H9 (cell line): ENCODE results near the gene KSR1. TPM values are rescaled to one million over a fixed set of nuclear protein-coding genes. Genes with fewer than 3 reads are reported as not detected.

Experiments used
- DNase-seq: peaks from one replicate; pipeline ENCODE4 v3.0.0-alpha.2; 2017
- H2AFZ ChIP-seq: one replicate; pipeline ENCODE4 v1.6.1; 2013; ENCODE audit warnings: mild to moderate bottlenecking, low read length, control low read depth, moderate library complexity
- H2AK5ac ChIP-seq: 2 replicates; pipeline ENCODE4 v1.6.1; 2013; ENCODE audit warnings: low read length, control low read depth, mixed read lengths; ENCODE audit not compliant: insufficient read length
- H2BK120ac ChIP-seq: one replicate; pipeline ENCODE4 v1.6.1; 2013; ENCODE audit warnings: low read depth, mild to moderate bottlenecking, low read length, control low read depth, inconsistent platforms; ENCODE audit not compliant: poor library complexity, severe bottlenecking
- H2BK12ac ChIP-seq: 2 replicates; pipeline ENCODE4 v1.6.1; 2013; ENCODE audit warnings: low read length, control low read depth, mixed read lengths, low read depth; ENCODE audit not compliant: insufficient read length
- H2BK15ac ChIP-seq: 2 replicates; pipeline ENCODE4 v1.6.1; 2013; ENCODE audit warnings: low read depth, low read length, control low read depth
- H2BK20ac ChIP-seq: one replicate; pipeline ENCODE4 v1.6.1; 2013; ENCODE audit warnings: low read depth, mild to moderate bottlenecking, low read length, control low read depth, inconsistent platforms; ENCODE audit not compliant: poor library complexity, severe bottlenecking
- H2BK5ac ChIP-seq: 2 replicates; pipeline ENCODE4 v1.6.1; 2013; ENCODE audit warnings: low read length, control low read depth, mixed read lengths; ENCODE audit not compliant: insufficient read length
- H3K14ac ChIP-seq: 2 replicates; pipeline ENCODE4 v1.6.1; 2013; ENCODE audit warnings: low read length, control low read depth; ENCODE audit not compliant: insufficient read depth
- H3K18ac ChIP-seq: 2 replicates; pipeline ENCODE4 v1.6.1; 2013; ENCODE audit warnings: low read depth, mild to moderate bottlenecking, mixed read lengths, low read length, control low read depth; ENCODE audit not compliant: insufficient read length
- H3K23ac ChIP-seq: 2 replicates; pipeline ENCODE4 v1.6.1; 2013; ENCODE audit warnings: low read length, control low read depth, mixed read lengths, low read depth; ENCODE audit not compliant: insufficient read length
- H3K23me2 ChIP-seq: 2 replicates; pipeline ENCODE4 v1.6.1; 2013; ENCODE audit warnings: low read depth, mild to moderate bottlenecking, mixed read lengths, low read length, control low read depth; ENCODE audit not compliant: insufficient read length, poor library complexity, severe bottlenecking
- H3K27ac ChIP-seq: 2 replicates; pipeline ENCODE4 v1.5.1; 2013; ENCODE audit warnings: low read length, control low read depth, mixed read lengths, low read depth; ENCODE audit not compliant: insufficient read length
- H3K27me3 ChIP-seq: 2 replicates; pipeline ENCODE4 v1.6.1; 2013; ENCODE audit warnings: low read length, control low read depth, inconsistent platforms; ENCODE audit not compliant: insufficient read depth
- H3K4ac ChIP-seq: 2 replicates; pipeline ENCODE4 v1.6.1; 2013; ENCODE audit warnings: low read depth, mild to moderate bottlenecking, control low read depth, inconsistent platforms, low read length, moderate library complexity
- H3K4me1 ChIP-seq: 2 replicates; pipeline ENCODE4 v1.6.1; 2013; ENCODE audit warnings: low read length, control low read depth, inconsistent platforms; ENCODE audit not compliant: insufficient read depth
- H3K4me2 ChIP-seq: 2 replicates; pipeline ENCODE4 v1.6.1; 2013; ENCODE audit warnings: low read length, control low read depth, mixed read lengths; ENCODE audit not compliant: insufficient read length, insufficient read depth
- H3K56ac ChIP-seq: 2 replicates; pipeline ENCODE4 v1.6.1; 2013; ENCODE audit warnings: low read depth, mild to moderate bottlenecking, mixed read lengths, low read length, control low read depth; ENCODE audit not compliant: insufficient read length
- H3K79me1 ChIP-seq: 2 replicates; pipeline ENCODE4 v1.6.1; 2013; ENCODE audit warnings: low read depth, mild to moderate bottlenecking, moderate library complexity, low read length, control low read depth, inconsistent platforms; ENCODE audit not compliant: insufficient read depth, poor library complexity, severe bottlenecking
- H3K79me2 ChIP-seq: 2 replicates; pipeline ENCODE4 v1.6.1; 2013; ENCODE audit warnings: low read length, control low read depth, inconsistent platforms; ENCODE audit not compliant: insufficient read depth
- H3K9ac ChIP-seq: 2 replicates; pipeline ENCODE4 v1.6.1; 2013; ENCODE audit warnings: low read length, control low read depth, mixed read lengths; ENCODE audit not compliant: insufficient read length; ENCODE audit errors: extremely low read depth
- H3K9me3 ChIP-seq: one replicate; pipeline ENCODE4 v1.6.1; 2013; ENCODE audit warnings: low read depth, low read length, inconsistent platforms; ENCODE audit not compliant: control insufficient read depth
- H3T11ph ChIP-seq: one replicate; pipeline ENCODE4 v1.6.1; 2013; ENCODE audit warnings: mild to moderate bottlenecking, low read length, control low read depth, inconsistent platforms
- H4K20me1 ChIP-seq: one replicate; pipeline ENCODE4 v1.6.1; 2013; ENCODE audit not compliant: control insufficient read depth, insufficient read length, insufficient read depth
- H4K5ac ChIP-seq: 2 replicates; pipeline ENCODE4 v1.6.1; 2013; ENCODE audit warnings: low read depth, mild to moderate bottlenecking, mixed read lengths, low read length, control low read depth; ENCODE audit not compliant: insufficient read length
- H4K8ac ChIP-seq: replicated peaks from 2 replicates; pipeline ENCODE4 v1.6.1; 2013; ENCODE audit warnings: low read length, control low read depth, mixed read lengths, low read depth; ENCODE audit not compliant: insufficient read length
- H4K91ac ChIP-seq: 2 replicates; pipeline ENCODE4 v1.6.1; 2013; ENCODE audit warnings: low read depth, mild to moderate bottlenecking, moderate library complexity, mixed read lengths, low read length, control low read depth; ENCODE audit not compliant: insufficient read length
- H3K27ac Mint-ChIP-seq, 3 experiments: 2 replicates in 2 of 3; 3 replicates in 1 of 3; pipeline ENCODE4 v1.8.0; 2020 to 2021; ENCODE audit warnings: mixed read lengths in 3 of 3, mild to moderate bottlenecking in 1 of 3, moderate library complexity in 1 of 3
- H3K27me3 Mint-ChIP-seq: 2 replicates; pipeline ENCODE4 v1.8.0; 2021; ENCODE audit warnings: low read depth, mild to moderate bottlenecking, moderate library complexity, mixed read lengths
- H3K36me3 Mint-ChIP-seq, 3 experiments: 2 replicates in 2 of 3; 3 replicates in 1 of 3; pipeline ENCODE4 v1.8.0; 2020 to 2021; ENCODE audit warnings: low read depth in 3 of 3, mixed read lengths in 3 of 3; ENCODE audit not compliant: insufficient read depth in 1 of 3
- H3K4me1 Mint-ChIP-seq, 2 experiments: 2 replicates each; pipeline ENCODE4 v1.8.0; 2020; ENCODE audit warnings: mixed read lengths in 2 of 2
- H3K4me3 Mint-ChIP-seq, 2 experiments: 2 replicates in 1 of 2; 3 replicates in 1 of 2; pipeline ENCODE4 v1.8.0; 2020 to 2021; ENCODE audit warnings: mild to moderate bottlenecking in 2 of 2, mixed read lengths in 2 of 2, moderate library complexity in 1 of 2
- H3K9me3 Mint-ChIP-seq, 2 experiments: 2 replicates in 1 of 2; 3 replicates in 1 of 2; pipeline ENCODE4 v1.8.0; 2020; ENCODE audit warnings: mild to moderate bottlenecking in 2 of 2, mixed read lengths in 2 of 2, moderate library complexity in 1 of 2
- WGBS: extraction: QIAGEN DNeasy Blood & Tissue Kit; methylation state at CpG from one replicate; pipeline ENCODE4 v1.1.7; 2013; ENCODE audit warnings: missing lambda C conversion rate, low lambda C conversion rate, mixed read lengths; ENCODE audit not compliant: insufficient read length; ENCODE audit errors: extremely low coverage; 5-methylcytosine and 5-hydroxymethylcytosine counted together
- total RNA-seq: library from RNA; stranded (reverse); gene quantifications from 2 replicates; pipeline ENCODE4 v1.2.1, GENCODE V29; 2021
- TF ChIP-seq, protein P1 (sequence below): fragments of 200-600 bp; sonication (generic); conservative IDR thresholded peaks from 3 replicates; pipeline ENCODE4 v1.8.0; 2021; ENCODE audit warnings: antibody characterized with exemption, mild to moderate bottlenecking

Gene KSR1
- total RNA-seq, 1 experiment from 2014 or later: 44.9 TPM

DNA sequence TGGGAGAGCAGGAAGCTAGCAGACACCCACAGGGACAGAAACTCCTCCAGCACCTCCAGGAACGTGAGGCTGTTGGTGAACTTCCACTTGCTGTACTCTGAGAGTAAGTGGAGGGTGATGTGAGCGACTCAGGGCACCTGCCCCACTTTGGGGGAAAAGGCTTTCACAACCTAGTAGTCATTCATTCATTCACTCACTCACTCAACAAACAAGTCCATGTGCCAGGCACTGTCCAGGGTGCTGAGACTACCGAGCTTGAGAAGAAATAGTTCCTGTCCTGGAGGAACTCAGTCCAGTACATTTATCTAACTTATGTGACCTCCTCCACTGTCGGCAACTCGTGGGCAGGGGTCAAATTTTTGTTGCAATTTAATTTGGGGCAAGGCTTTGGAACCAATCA, 201.4 kb downstream of the KSR1 start:
- no peak overlapping the region for H2BK20ac ChIP-seq
- no peak overlapping the region for H3T11ph ChIP-seq
- no peak overlapping the region for H2AK5ac ChIP-seq
- H2BK5ac ChIP-seq: no peak overlapping the region
- H4K91ac ChIP-seq: no peak overlapping the region
- H3K4me1 ChIP-seq: no peaks in the 10 kb centered on the region
- no peak overlapping the region for H3K14ac ChIP-seq
- no peaks in the 10 kb centered on the region for H3K27me3 ChIP-seq
- H4K20me1 ChIP-seq: no peaks in the 10 kb centered on the region
- no CpG with 5 or more reads among the region's 5 CpGs for WGBS
- H3K79me2 ChIP-seq: no peaks in the 10 kb centered on the region
- no peak overlapping the region for H3K27ac ChIP-seq
- H3K9ac ChIP-seq: no peak overlapping the region
- H3K56ac ChIP-seq: no peak overlapping the region
- no peak overlapping the region for H4K8ac ChIP-seq
- no peaks in the 10 kb centered on the region for H3K36me3 Mint-ChIP-seq
- no peak for DNase-seq
- no peak overlapping the region for H2BK120ac ChIP-seq
- peaks cover 3% of the 10 kb centered on the region for H3K23me2 ChIP-seq
- no peaks in the 10 kb centered on the region for H3K79me1 ChIP-seq
- H3K4me1 Mint-ChIP-seq: peaks cover 3% of the 10 kb centered on the region in 2 experiments; a peak in 3 of 4 replicates
- H3K9me3 ChIP-seq: no peaks in the 10 kb centered on the region
- H3K4me3 Mint-ChIP-seq: no peak overlapping the region
- H3K27ac Mint-ChIP-seq: no peak overlapping the region
- H3K27me3 Mint-ChIP-seq: peaks cover 4% of the 10 kb centered on the region
- no peak overlapping the region for H2BK12ac ChIP-seq
- H3K9me3 Mint-ChIP-seq: no peaks in the 10 kb centered on the region; a peak in 1 of 5 replicates
- H3K4ac ChIP-seq: no peak overlapping the region
- no peak overlapping the region for H3K23ac ChIP-seq
- H4K5ac ChIP-seq: no peak overlapping the region
- H2AFZ ChIP-seq: no peak overlapping the region
- H2BK15ac ChIP-seq: no peak overlapping the region
- H3K18ac ChIP-seq: no peak overlapping the region
- TF ChIP-seq, protein P1, sequence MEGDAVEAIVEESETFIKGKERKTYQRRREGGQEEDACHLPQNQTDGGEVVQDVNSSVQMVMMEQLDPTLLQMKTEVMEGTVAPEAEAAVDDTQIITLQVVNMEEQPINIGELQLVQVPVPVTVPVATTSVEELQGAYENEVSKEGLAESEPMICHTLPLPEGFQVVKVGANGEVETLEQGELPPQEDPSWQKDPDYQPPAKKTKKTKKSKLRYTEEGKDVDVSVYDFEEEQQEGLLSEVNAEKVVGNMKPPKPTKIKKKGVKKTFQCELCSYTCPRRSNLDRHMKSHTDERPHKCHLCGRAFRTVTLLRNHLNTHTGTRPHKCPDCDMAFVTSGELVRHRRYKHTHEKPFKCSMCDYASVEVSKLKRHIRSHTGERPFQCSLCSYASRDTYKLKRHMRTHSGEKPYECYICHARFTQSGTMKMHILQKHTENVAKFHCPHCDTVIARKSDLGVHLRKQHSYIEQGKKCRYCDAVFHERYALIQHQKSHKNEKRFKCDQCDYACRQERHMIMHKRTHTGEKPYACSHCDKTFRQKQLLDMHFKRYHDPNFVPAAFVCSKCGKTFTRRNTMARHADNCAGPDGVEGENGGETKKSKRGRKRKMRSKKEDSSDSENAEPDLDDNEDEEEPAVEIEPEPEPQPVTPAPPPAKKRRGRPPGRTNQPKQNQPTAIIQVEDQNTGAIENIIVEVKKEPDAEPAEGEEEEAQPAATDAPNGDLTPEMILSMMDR: no peak
- H3K4me2 ChIP-seq: no peak overlapping the region
